MM.1S (cell line): ENCODE measurements around the gene MTG1.

ENCODE experiments used
- DNase-seq: peaks from one replicate; pipeline ENCODE4 v3.0.0-alpha.2; 2015
- H2AFZ ChIP-seq: fragments of 300-600 bp; sonication (generic); 2 replicates; pipeline ENCODE4 v1.6.0; 2016; ENCODE audit warnings: antibody characterized with exemption, low read length
- H3F3A ChIP-seq: fragments of 300-600 bp; sonication (generic); 2 replicates; pipeline ENCODE4 v1.6.1; 2016; ENCODE audit warnings: mild to moderate bottlenecking, antibody characterized with exemption, low read length, moderate library complexity, mixed read lengths; ENCODE audit not compliant: insufficient read depth
- H3K27ac ChIP-seq: fragments of 300-600 bp; sonication (generic); 2 replicates; pipeline ENCODE4 v1.5.1; 2016; ENCODE audit warnings: mild to moderate bottlenecking, low read length
- H3K27me3 ChIP-seq: fragments of 300-600 bp; sonication (generic); replicated peaks from 2 replicates; pipeline ENCODE4 v1.6.0; 2016; ENCODE audit warnings: low read length; ENCODE audit not compliant: insufficient read depth
- H3K36me3 ChIP-seq: fragments of 300-600 bp; sonication (generic); replicated peaks from 2 replicates; pipeline ENCODE4 v1.6.1; 2016; ENCODE audit warnings: mild to moderate bottlenecking, low read length, mixed read lengths; ENCODE audit not compliant: insufficient read depth
- H3K4me1 ChIP-seq: fragments of 300-600 bp; sonication (generic); 2 replicates; pipeline ENCODE4 v1.6.1; 2016; ENCODE audit warnings: low read length, mixed read lengths
- H3K4me2 ChIP-seq: fragments of 300-600 bp; sonication (generic); 2 replicates; pipeline ENCODE4 v1.6.0; 2016; ENCODE audit warnings: low read depth, low read length
- H3K4me3 ChIP-seq: fragments of 300-600 bp; sonication (generic); 2 replicates; pipeline ENCODE4 v1.5.1; 2016; ENCODE audit warnings: low read length, mixed read lengths
- H3K79me2 ChIP-seq: fragments of 300-600 bp; sonication (generic); 2 replicates; pipeline ENCODE4 v1.6.1; 2016; ENCODE audit warnings: mixed run types, low read length, mixed read lengths
- H3K9ac ChIP-seq: fragments of 300-600 bp; sonication (generic); 2 replicates; pipeline ENCODE4 v1.6.1; 2016; ENCODE audit warnings: low read length, mixed read lengths
- H3K9me2 ChIP-seq: fragments of 300-600 bp; sonication (generic); replicated peaks from 2 replicates; pipeline ENCODE4 v1.6.1; 2016; ENCODE audit warnings: mild to moderate bottlenecking, low read length, mixed read lengths; ENCODE audit not compliant: insufficient read depth
- H3K9me3 ChIP-seq: fragments of 300-600 bp; sonication (generic); replicated peaks from 2 replicates; pipeline ENCODE4 v1.6.1; 2016; ENCODE audit warnings: mild to moderate bottlenecking, low read length, mixed read lengths; ENCODE audit not compliant: insufficient read depth
- H4K20me1 ChIP-seq: fragments of 300-600 bp; sonication (generic); 2 replicates; pipeline ENCODE4 v1.6.1; 2016; ENCODE audit warnings: mild to moderate bottlenecking, low read length, moderate library complexity, mixed read lengths; ENCODE audit not compliant: insufficient read depth
- CTCF ChIP-seq: fragments of 300-600 bp; sonication (generic); IDR thresholded peaks from 2 replicates; pipeline ENCODE4 v1.5.1; 2016; ENCODE audit warnings: antibody characterized with exemption, low read length, mixed read lengths
- EZH2 ChIP-seq: fragments of 300-600 bp; sonication (generic); optimal IDR thresholded peaks from 2 replicates; pipeline ENCODE3; 2017; ENCODE audit warnings: low read depth, mild to moderate bottlenecking, antibody characterized with exemption, low read length, mixed read lengths
- EZH2phosphoT487 ChIP-seq: fragments of 300-600 bp; sonication (generic); IDR thresholded peaks from 2 replicates; pipeline ENCODE4 v1.6.1; 2018; ENCODE audit warnings: antibody characterized with exemption, low read length

Gene MTG1

GRCh38 chr10:133350283-133350949 is 43.5 kb upstream of the MTG1 start:
- no peak for TF ChIP-seq CTCF
- TF ChIP-seq EZH2 = no peak
- TF ChIP-seq EZH2phosphoT487 = no peak
- no peaks in the 10 kb centered on the region for H3K9me2 ChIP-seq
- no peak overlapping the region for H2AFZ ChIP-seq
- no peaks in the 10 kb centered on the region for H3F3A ChIP-seq
- H3K27me3 ChIP-seq = peaks cover 30% of the 10 kb centered on the region
- no peaks in the 10 kb centered on the region for H3K9me3 ChIP-seq
- no peaks in the 10 kb centered on the region for H3K79me2 ChIP-seq
- H3K27ac ChIP-seq = no peak overlapping the region
- no peak for DNase-seq
- no peak overlapping the region for H3K9ac ChIP-seq
- H3K4me1 ChIP-seq = no peaks in the 10 kb centered on the region
- no peaks in the 10 kb centered on the region for H3K36me3 ChIP-seq
- H4K20me1 ChIP-seq = no peaks in the 10 kb centered on the region
- H3K4me3 ChIP-seq = no peak overlapping the region
- H3K4me2 ChIP-seq = no peak overlapping the region

GRCh38 chr10:133350950-133351329 is 43.0 kb upstream of the MTG1 start:
- Histone ChIP-seq H3K27me3 (peaks cover 25% of the 10 kb centered on the region), H3K79me2 (no peaks in the 10 kb centered on the region), H3F3A (no peaks in the 10 kb centered on the region), H4K20me1 (no peaks in the 10 kb centered on the region), H3K4me2 (no peak overlapping the region), H3K9me3 (no peaks in the 10 kb centered on the region), H3K9ac (no peak overlapping the region), H3K9me2 (no peaks in the 10 kb centered on the region), H3K4me1 (no peaks in the 10 kb centered on the region), H3K4me3 (no peak overlapping the region), H2AFZ (no peak overlapping the region), H3K27ac (no peak overlapping the region), H3K36me3 (no peaks in the 10 kb centered on the region)
- no peak for DNase-seq
- no peak for TF ChIP-seq EZH2phosphoT487

- Histone ChIP-seq H3K4me3 (no peak overlapping the region), H3F3A (no peaks in the 10 kb centered on the region), H3K27ac (no peak overlapping the region), H4K20me1 (no peaks in the 10 kb centered on the region), H3K9ac (no peak overlapping the region), H3K4me1 (no peaks in the 10 kb centered on the region), H2AFZ (no peak overlapping the region), H3K79me2 (no peaks in the 10 kb centered on the region), H3K9me2 (no peaks in the 10 kb centered on the region), H3K9me3 (no peaks in the 10 kb centered on the region), H3K27me3 (peaks cover 26% of the 10 kb centered on the region), H3K36me3 (no peaks in the 10 kb centered on the region), H3K4me2 (no peak overlapping the region)
- no peak for DNase-seq
- TF ChIP-seq EZH2phosphoT487 = no peak
- TF ChIP-seq CTCF = no peak
- TF ChIP-seq EZH2 = no peak
These were observed 42.3 kb upstream of the MTG1 start for GRCh38 chr10:133351408-133352318.
